DND-41 (cell line): ENCODE data around the gene LTBP3.

ENCODE experiments used
- EZH2 ChIP-seq: IDR thresholded peaks from 3 replicates; pipeline ENCODE4 v1.6.1; 2012; ENCODE audit warnings: borderline replicate concordance, low read depth, mild to moderate bottlenecking, moderate library complexity, low read length, inconsistent platforms; ENCODE audit not compliant: severe bottlenecking
- TF ChIP-seq, protein P1 (sequence below): IDR thresholded peaks from 2 replicates; pipeline ENCODE4 v1.5.1; 2012; ENCODE audit warnings: borderline replicate concordance, low read length, moderate library complexity, mild to moderate bottlenecking; ENCODE audit not compliant: poor library complexity, severe bottlenecking; ENCODE audit errors: extremely low read depth

DNA sequence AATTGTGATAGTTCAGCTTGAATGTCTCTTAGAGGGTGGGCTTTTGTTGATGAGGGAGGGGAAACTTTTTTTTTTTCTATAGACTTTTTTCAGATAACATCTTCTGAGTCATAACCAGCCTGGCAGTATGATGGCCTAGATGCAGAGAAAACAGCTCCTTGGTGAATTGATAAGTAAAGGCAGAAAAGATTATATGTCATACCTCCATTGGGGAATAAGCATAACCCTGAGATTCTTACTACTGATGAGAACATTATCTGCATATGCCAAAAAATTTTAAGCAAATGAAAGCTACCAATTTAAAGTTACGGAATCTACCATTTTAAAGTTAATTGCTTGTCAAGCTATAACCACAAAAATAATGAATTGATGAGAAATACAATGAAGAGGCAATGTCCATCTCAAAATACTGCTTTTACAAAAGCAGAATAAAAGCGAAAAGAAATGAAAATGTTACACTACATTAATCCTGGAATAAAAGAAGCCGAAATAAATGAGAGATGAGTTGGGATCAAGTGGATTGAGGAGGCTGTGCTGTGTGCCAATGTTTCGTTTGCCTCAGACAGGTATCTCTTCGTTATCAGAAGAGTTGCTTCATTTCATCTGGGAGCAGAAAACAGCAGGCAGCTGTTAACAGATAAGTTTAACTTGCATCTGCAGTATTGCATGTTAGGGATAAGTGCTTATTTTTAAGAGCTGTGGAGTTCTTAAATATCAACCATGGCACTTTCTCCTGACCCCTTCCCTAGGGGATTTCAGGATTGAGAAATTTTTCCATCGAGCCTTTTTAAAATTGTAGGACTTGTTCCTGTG, 55.4 kb downstream of the LTBP3 start:
- TF ChIP-seq, protein P1, sequence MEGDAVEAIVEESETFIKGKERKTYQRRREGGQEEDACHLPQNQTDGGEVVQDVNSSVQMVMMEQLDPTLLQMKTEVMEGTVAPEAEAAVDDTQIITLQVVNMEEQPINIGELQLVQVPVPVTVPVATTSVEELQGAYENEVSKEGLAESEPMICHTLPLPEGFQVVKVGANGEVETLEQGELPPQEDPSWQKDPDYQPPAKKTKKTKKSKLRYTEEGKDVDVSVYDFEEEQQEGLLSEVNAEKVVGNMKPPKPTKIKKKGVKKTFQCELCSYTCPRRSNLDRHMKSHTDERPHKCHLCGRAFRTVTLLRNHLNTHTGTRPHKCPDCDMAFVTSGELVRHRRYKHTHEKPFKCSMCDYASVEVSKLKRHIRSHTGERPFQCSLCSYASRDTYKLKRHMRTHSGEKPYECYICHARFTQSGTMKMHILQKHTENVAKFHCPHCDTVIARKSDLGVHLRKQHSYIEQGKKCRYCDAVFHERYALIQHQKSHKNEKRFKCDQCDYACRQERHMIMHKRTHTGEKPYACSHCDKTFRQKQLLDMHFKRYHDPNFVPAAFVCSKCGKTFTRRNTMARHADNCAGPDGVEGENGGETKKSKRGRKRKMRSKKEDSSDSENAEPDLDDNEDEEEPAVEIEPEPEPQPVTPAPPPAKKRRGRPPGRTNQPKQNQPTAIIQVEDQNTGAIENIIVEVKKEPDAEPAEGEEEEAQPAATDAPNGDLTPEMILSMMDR, result no peak
- TF ChIP-seq EZH2, result no peak
